Measurements from ENCODE around the gene BPGM.
A peak's percentile ranks its signal among the peaks of the same experiment; 100 is the strongest.

The BPGM gene

DNA sequence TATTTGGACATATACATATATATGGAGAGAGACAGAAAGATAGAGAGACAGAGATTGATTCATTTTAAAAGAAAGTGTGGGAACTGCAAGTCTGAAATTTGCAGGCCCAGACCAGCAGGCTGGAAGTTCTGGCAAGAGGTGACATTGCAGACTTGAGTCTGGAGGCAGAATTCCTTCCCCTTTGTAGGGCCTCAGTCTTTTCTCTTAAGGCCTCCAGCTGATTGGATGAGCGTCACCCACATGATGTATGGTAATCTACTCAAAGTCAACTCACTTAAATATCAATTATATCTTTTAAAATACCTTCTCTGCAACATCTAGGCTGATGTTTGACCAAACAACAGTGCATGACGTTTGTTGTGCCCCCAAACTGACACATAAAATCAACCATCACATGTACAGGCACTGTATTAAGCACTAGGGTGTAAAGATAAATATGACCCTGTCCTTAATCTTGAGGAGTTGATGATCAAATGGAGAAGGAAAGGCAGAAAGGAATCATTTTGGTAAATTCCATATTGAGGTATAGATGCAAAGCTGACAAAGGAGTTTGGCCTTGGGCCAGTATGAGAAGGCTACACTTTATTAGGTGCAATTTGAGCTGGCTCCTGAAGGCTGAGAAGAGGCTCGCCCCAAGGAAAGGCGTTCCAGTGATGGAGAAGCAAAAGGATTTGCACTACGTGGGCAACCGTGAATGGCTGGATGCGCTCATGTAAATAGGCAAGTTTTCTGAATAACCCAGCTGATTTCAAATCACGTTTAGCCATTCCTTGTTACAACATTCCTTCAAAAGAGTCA is 52.6 kb downstream of the BPGM start:
- DNase-seq, result no peak

DNA sequence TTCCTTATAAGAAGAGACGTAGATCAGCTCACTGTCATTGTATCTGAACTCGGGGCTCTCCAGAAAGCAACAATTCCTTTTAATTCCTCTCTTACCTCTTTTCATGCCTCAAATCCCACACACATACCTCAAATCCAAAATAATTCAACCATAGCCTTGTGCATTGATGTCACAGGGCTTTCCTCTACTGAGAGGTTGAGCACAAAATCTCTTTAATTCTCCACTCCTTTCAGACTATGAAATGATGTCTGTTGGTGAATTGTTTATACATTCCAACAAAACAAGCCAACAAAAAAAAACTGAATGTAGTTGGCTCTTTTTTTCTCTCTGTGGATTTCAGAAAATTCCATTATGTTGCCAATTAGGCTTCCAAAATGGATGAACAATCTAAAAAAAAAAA is 53.2 kb downstream of the BPGM start:
- DNase-seq, result no peak

- peak; percentile 77 for DNase-seq
These were observed 54.6 kb downstream of the BPGM start for GRCh38 chr7:134701272-134701671.

- no peak for DNase-seq
These were observed 56.0 kb downstream of the BPGM start for GRCh38 chr7:134702366-134703240.

- DNase-seq, result no peak
These were observed 56.6 kb downstream of the BPGM start for GRCh38 chr7:134703241-134703594.

GRCh38 chr7:134703782-134704181 is 57.1 kb downstream of the BPGM start:
- no peak for DNase-seq

GRCh38 chr7:134704827-134705226 is 58.2 kb downstream of the BPGM start:
- no peak for DNase-seq

DNA sequence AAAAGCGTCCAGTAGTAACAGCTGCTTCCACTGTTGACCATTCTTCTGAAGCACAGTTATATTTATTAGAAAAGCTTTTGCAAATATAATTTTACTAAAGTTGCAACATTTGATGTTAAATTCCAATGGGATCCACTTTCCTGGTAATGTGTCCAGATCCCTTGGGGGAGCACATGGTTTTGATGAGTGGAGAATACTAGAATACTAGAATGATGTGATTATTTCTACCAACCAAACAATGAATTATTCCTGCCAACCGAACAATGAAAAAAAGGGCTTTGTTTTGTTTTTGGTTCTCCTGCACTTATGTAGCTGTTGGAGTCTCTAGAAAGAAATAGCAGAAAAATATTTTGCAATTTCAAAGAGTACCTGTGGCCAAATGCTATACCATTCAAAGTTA is 59.1 kb downstream of the BPGM start:
- no peak for DNase-seq

DNA sequence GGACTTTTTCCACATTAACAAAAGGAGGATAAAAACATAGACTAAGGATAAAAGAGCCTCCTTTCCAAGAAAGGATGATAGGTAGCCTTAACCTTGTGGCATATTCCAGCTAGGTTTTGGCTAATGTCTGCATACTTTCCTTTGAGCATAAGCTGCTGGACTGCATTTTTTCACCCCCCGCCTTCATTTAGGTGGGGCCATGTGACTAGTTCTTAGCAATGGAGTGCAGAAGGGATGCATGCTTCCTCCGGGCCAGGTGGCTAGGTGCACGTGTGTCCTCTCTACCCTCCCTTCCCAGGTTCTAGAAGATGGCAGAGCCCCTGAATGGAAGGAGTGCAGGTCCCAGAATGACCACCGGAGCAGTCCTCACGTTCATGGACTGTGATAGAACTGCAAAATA is 59.8 kb downstream of the BPGM start:
- no peak for DNase-seq

DNA sequence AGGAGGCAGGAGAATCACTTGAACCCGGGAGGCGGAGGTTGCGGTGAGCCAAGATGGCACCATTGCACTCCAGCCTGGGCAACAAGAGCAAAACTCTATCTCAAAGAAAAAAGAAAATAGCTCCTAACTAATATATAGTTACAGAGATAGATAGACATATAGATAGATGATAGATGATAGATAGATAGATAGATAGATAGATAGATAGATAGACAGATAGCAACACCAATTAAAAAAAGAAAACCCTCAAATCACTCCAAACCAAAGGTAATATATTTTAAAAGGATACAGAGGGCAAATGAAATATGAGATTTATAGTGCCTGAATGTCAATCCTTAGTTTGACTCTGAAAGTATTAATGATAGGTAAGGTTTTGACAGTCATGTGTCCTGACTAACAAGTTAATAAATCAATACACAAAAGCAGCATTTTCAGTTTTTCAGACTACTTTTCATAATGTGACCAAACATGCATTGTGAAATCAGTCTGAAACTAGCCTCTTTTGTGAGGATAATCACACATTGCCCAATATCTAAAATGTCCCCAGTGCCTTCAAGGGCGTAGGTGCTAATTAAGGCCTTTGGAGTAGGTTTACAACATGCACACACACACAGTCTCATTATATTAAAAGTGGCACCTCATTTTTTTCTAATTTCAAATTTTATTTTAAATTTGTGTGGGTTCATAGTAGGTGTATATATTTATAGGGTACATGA is 61.2 kb downstream of the BPGM start:
- DNase-seq, result no peak

GRCh38 chr7:134708692-134709091 is 62.0 kb downstream of the BPGM start:
- DNase-seq, result no peak

DNA sequence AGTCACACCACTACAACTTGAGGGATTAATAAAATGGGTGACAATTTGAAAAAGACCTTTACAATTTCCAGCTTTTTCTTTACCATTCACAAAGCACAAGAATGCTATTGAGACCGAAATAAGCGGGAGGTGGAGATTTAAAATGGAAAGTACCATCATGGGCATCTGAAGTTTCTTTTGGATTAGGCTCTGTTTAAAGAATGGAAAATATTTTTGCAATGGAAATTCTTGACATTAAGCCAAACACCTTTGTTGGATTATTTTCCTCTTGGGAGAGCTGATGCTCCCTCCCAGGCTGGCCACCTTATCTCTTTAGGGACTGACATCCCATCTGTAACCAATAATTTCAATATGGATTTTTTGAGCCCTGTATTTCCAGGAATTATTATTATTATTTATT is 62.5 kb downstream of the BPGM start:
- DNase-seq, result no peak

- DNase-seq, result no peak
These were observed 63.8 kb downstream of the BPGM start for GRCh38 chr7:134710511-134710853.

DNA sequence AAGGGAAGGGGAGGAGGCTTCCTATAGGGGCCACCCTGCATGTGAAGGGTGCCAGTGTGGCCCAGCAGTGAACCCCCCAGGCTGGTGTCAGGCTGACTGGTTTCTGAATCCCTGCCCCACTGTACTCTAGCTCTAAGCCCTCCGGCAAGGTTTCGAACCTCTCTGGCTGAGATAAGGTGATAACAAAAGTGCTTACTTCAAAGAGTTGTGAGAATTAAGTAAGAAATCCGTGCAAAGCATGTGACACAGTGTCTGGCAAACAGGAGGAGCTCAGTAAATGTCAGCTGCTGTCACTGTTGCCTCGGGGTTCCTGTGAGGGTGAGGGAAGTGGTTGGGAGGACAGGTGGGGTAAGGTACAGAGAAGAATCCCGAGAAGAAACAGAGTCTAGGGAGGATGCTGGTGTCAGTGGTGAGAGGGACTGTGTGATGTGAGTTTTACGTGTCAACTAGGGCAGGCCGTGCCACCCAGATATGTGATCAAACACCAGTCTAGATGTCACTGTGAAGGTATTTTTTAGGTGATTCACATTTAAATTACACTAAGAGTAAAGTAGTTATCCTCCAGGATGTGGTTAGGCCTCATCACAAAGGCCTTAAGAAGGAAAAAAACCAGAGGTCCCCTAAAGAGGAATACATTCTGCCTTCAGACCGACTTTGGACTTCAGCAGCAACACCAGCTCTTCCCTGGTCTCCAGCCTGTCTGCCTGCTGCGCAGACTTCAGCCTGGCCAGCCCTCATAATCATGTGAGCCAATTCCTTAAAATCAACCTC is 64.4 kb downstream of the BPGM start:
- DNase-seq, result no peak

DNA sequence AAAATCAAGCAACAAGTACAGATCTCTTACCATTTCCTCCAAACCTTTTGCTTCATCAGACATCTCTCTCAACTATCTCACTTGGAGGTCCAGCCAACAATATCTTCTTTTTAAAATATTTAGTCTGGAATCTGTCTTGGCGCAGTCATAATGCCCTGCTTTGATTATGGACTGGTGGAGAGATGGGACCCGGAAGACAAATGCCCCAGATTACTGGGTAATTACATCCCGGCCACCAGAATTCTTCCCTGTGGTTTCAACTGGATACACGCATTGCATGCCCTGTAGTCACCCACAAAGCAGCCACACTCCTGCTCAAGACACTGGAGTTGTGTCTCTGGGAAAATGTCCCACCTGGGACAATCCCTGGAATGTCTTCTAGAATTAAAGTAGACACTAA is 65.5 kb downstream of the BPGM start:
- no peak for DNase-seq

DNA sequence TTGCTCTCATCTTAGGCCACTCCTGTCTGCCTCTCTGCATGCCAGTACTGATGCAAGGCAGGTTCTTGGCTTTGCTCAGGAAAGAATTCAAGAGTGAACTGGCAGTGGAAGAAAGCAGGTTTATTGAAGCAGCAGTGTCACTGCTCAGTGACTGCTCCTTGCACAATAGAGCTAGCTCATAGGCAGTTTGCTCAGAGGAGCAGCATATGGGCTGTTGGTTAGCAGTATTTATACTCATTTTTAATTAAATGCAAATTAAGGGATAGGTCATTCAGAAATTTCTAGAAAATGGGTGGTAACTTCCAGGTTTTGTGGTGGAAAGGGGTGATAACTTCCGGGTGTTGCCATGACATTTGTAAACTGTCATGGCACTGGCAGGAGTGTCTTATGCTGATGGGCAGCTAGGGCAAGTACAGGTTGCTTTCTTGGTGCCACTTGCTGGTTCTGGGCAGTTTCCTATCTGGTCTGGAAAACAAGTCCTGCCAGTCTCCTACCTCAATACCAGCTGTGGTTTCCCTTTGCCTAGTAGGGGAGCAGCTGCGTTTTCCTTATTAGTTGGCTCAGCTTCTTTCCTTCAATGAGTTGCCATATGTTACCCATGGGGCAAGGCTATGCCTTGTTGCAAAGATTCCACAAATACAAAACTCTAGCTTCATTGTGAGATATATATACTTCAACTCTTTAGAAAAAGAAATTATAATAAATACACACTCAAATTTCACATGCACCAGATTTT is 68.0 kb downstream of the BPGM start:
- no peak for DNase-seq

DNA sequence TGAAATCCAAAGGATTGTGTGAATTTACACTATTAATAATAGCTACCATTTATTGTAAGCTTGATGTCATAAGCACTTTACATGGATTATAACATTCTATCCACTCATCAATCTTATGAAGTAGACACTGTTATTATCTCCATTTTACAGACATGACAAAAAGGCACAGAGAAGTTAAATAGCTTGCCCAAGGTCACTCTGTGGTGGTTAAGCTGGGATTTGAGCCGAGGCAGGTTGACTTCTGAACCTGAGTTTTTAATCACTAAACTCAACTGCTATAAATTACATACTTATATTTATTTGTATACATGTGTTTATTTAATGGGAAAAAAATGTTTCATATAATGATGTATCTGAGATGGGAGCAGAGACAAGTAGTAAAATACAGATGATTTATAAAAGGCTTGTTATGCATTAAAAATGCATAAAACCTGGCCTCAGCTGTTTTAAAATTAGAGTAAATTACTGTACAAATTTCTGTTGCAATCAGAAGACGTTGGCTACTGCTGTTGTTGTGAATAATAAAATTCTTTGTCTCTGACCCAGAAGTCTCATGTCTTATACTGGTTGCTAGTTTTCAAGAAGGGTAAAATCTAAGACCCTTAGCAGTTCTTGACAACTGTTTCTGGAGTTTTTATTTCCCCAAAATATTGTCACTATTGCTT is 71.7 kb downstream of the BPGM start:
- DNase-seq, result no peak

DNA sequence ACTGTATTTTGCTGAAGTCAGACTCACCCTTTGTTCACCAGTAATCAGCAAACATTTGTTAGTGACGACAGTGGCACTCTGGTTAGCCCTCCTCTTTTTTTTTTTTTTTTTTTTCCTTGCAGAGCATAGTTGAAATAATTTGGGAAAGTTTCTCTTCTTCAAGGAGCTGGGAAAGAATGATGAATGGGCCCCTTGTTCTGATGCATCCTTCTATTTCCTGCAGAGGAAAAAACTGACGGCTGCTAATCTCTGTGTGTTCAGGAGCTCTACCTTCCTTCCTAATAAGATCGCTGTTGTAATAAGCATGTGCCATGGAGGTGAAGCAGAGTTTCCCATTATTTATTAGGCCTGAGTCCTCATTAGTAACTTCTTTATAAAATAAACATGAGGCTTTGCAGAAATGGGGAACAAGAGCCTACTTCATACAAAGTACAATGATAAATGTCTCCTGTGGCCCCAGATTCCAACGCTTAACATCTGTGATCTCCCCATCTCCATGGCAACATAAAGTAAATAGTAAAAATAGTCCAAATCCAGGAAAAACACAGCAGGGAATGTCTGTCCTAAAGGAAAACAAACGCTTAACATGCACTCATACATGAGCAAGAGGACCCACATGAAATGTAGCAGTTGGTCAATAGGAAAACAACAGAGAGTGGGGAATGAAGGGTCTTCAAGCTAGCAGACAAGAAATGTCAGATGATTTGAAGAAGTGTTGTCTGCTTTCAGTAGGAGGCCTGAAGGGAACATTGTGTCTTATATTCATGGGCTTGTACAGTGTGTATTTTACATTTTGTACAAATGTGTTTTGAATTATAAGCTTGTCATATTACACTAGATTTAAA is 73.7 kb downstream of the BPGM start:
- DNase-seq, result no peak

GRCh38 chr7:134721171-134721570 is 74.5 kb downstream of the BPGM start:
- DNase-seq, result no peak

DNA sequence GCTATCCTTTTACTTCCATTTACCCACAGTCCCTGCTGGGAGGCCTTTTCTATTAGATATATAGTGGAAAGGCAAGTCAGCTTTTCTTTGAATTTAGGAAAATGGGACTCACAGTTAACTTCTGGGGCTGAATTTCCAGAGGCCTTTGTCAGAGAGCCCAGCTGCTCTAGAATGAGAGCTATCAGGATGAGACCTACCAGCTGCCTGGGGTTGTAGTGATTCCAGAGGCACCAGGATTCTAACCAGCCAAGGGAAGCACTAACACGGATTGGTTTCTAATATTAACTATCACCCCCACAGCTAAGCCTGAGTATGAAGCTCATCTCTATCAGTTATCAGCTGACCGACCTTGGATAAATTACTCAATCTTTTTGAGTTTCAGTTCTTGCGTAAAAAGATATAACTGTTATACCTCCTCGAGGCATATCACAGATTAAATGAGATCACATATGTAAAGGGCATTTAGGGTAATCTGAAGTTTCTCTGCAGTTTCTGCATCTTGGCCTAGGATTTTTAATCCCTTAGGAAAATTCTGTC is 76.2 kb downstream of the BPGM start:
- peak; percentile 27 for DNase-seq
